ENCODE results near the gene FUT2.
A peak's percentile ranks its signal among the peaks of the same experiment; 100 is the strongest.

FUT2 gene

GRCh38 chr19:48724796-48725753, 29.3 kb downstream of the FUT2 start:
- no peak for DNase-seq (ENCODE audit: low read depth in 2 of 3, low spot score in 2 of 3)

DNA sequence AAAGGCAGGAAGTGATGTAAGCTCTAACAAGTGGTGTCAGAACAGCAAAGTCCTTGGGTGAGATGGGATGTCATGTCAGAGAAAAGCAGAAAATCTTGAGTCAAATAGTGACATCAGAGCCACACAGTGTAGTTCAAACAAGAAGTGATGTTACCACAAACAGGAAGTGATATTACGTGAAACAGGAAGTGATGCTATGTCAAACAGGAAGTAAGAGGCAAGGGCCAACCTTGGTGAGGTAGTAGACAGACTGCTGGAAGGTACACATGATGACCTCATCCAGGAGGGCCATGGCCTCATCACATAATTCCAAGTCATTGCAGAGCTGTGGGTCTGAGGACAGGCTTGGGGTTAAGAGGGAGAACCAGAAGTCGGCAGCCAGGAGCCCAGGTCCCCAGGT, 30.8 kb downstream of the FUT2 start:
- DNase-seq (ENCODE audit: low read depth in 2 of 3, low spot score in 2 of 3): no peak

- DNase-seq (ENCODE audit: low read depth in 2 of 3, low spot score in 2 of 3): no peak
Measured at GRCh38 chr19:48728911-48729664, 33.3 kb downstream of the FUT2 start.

DNA sequence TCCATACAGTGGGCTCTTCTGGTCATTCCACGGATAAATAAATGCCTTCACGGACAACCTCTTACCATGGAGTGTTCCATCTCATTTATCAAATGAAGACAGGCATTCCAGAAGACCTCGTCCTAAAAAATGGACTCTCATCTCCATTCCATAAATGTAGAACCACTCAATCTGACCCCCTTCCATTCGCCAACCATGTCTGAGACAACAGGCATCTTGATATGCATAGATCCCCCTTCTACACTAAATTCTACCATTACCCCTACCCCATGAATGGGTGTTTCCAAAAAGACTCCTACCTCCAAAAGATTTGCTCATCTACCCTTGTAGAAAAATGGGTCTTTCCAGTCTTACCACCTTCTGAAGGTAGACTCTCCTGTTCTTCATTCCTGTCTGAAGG, 35.7 kb downstream of the FUT2 start:
- DNase-seq (ENCODE audit: low read depth in 2 of 3, low spot score in 2 of 3): no peak

DNA sequence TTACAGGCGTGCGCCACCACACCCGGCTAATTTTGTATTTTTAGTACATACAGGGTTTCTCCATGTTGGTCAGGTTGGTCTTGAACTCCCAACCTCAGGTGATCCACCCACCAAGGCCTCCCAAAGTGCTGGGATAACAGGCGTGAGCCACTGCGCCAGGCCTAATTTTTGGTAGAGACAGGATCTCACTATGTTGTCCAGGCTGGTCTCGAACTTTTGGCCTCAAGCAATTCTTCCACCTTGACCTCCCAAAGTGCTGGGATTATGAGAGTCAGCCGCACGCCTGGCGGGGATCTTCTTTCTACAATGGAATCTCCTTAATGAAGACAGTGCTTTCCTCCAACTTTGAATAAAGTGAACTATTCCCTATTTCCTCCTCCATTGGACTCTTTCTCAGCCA, 38.9 kb downstream of the FUT2 start:
- DNase-seq (ENCODE audit: low read depth in 2 of 3, low spot score in 2 of 3): no peak

DNA sequence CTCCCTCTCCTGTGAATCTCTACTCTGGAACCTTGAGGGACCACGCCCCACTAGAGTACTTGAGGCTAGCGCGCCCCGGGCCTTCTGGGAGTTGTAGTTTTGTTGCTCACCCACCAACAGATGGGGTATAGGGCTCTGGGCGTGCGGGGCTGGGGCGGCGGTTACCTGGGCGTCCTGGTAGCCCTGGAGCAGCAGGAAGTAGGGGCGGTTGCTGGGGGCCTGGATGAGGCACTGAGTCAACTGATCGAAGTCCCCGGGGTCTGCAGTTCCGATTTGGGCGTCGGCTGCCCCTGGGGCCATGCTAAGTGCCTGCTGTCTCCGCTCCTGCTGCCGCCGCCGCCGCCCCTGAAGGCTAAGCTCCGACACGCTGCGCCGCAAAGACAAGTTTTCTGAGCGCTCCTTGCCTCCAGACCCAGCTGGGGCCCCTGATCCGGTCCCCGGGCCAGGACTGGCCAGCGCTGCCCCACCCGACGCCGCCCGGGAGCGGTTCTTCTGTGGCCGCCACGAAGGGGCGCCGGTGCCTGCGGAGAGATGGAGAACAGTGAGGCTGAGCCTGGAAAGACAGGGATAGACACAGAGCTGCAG, 39.4 kb downstream of the FUT2 start:
- DNase-seq (ENCODE audit: low read depth in 2 of 3, low spot score in 2 of 3): no peak

GRCh38 chr19:48737360-48737998, 41.7 kb downstream of the FUT2 start:
- DNase-seq (ENCODE audit: low read depth in 2 of 3, low spot score in 2 of 3): no peak

DNA sequence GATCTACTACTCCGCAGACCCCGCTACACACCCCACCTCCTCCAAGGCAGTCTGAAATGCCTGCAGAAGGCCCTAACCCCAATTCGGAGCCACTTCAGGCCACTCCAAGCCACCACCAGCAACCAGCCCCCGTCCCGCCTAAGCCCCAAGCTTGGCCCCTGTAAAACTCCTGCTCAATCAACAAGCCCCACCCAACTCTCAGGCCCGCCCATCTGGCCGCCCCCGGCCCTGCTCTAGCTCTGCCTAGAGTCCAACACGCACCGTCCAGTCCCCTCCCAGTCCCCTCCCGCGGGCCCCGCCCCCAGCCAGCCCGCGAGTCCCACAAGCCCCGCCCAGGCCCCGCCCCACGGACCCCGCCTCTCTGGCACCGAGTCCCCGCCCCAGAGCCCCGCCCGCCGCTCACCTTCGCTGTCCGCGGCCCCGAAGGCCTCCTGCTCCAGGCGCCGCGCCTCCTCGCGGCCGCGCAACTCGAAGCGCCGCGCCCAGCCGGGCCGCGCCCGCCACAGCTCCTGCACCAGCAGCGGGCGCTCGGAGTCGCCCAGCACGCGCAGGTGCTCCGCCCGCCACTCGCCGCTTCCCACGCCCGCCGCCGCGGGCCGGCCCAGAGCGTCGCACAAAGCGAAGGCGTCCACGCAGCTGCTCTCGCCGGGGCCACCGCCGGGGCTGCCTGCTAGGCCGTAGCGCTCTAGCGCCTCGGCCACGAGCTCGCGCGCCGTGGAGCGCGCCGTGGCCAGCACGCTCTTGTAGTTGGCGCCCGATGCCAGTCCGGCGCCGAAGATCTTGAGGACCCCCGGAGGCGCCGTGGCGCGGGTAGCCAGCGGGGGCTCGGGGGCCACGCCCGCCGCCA, 43.0 kb downstream of the FUT2 start:
- peak; percentile 81 to 96 (median 94) for DNase-seq (ENCODE audit: low read depth in 2 of 3, low spot score in 2 of 3)

GRCh38 chr19:48739404-48740163, 43.8 kb downstream of the FUT2 start:
- DNase-seq (ENCODE audit: low read depth in 2 of 3, low spot score in 2 of 3): no peak

- no peak for DNase-seq (ENCODE audit: low read depth in 2 of 3, low spot score in 2 of 3)
Measured at GRCh38 chr19:48740164-48740972, 44.6 kb downstream of the FUT2 start, which contains the start of gene RASIP1. TSS of gene RASIP1 (minus strand) at chr19:48740610. CDS start at chr19:48740282, 328 bp downstream.

DNA sequence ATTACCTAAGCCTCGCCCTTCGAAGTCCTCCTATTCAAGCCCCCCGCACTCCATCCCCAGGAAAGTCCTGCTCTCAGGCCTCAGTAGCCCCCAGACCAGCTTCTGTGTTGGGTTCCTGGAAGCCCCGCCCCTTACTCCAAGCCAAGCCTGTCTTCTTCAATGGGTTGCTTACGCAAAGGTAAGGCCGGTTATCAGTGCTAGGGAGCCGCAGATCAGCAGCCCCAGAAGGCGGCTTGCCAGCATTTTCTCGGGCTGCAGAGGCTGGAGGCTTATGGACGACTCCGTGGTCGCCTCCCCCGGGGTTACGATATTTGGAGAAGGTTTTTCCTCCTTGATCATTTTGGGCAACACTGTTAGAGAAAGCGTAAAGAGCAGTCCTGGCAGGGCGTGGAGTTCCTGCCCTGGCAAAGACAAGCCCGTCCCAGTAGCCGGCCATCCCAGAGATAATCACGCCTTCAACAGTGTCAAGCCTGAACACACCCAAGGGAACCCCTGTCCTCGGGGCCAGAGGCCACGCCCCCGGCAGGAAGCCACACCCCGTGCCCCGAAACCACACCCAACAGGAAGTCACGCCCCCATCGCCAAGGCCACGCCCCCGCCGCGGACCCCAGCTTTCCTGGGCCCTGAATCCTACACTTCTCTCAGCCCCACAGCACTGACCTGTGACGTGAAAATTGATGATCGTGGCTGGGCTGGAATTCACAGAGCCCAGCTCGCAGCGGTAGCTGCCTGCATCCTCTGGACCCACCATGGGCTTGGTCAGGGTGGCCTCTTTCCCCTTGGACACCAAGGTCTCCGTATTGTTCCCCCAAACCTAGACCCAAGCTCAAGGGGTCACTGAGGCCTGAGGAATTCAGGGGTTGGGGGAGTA, 45.6 kb downstream of the FUT2 start:
- DNase-seq (ENCODE audit: low read depth in 2 of 3, low spot score in 2 of 3): no peak

- no peak for DNase-seq (ENCODE audit: low read depth in 2 of 3, low spot score in 2 of 3)
Measured at GRCh38 chr19:48742096-48742495, 46.3 kb downstream of the FUT2 start.

DNA sequence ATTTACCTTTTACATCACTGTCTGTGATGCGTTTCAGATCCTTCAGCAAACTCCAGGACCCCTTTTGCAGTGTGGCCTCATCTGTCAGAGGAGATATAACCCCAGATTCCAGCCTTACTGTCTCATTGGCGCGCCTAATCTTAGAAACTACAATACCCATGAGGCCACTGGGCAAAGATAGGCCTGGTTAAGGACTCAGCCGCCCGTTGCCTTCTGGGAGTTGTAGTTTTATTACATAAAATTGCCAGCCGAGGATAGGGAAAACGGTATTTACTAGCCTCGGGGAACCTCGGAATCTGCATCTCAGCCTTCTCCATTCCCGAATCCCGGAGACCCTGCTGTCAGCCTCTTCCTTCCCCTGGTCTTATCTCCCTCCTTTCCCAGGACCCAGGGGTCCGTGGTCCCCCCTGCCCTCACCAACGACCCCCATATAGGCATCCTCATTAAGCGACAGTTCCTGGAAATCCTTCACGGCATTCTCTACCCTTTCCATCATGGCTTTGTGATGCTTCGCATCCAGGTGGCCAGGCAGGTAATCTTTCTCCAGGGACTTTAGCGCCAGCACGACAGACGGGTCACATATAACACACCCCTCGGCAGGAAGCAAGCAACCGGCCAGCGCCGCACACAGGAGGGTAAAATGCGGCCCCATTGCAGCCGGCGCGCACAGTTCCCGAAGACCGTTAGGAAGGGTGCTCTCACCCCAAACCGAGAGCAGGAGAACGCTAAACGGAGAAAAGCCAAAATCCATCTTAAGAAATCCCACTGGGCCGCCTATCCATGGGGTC, 49.6 kb downstream of the FUT2 start:
- no peak for DNase-seq (ENCODE audit: low read depth in 2 of 3, low spot score in 2 of 3)

GRCh38 chr19:48746110-48746509, 50.3 kb downstream of the FUT2 start:
- no peak for DNase-seq (ENCODE audit: low read depth in 2 of 3, low spot score in 2 of 3)

DNA sequence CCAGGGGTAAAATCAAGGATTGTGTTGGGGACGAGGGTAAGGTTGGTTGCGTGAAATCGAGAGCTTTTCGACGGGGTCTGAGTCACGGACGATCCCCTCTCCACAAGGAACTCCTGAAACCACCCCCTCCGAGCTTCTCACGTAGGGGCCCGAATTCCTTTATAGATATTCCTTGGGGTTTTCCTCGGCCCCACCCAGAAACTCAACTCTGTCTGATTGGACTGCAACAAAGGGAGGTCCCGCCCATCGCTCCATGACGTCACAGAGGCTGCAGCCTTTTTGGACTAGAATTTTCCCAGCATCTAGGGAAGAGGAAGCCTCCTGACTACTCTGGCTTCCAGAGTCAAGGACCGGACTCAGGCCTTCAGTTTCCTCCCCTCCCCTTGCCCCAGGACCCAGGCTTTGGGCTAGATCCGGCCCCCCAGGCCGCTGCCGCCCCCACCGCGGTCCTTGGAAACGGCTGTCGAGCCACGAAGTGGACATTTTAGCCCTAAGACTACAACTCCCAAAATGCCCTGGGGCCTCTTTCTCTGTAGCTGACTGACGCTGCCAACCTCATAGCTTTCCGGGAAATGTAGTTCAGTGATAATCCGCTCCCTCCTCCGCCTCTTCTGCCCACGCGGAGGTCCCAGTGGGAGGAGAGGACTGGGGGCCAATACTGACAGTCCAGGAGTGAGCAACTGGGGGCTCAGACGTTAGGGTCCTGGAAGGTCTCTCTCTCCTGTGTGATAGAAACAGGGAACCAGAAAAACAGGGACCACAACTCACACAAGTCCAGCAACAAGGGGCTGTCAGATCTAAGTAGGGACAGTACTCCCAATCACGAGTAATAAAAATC, 51.2 kb downstream of the FUT2 start, which contains the start of gene IZUMO1:
IZUMO1 (minus strand) TSS at position 172 of the 838 bp plus-strand sequence. CDS start 1,050 bp downstream, outside the sequence.
- no peak for DNase-seq (ENCODE audit: low read depth in 2 of 3, low spot score in 2 of 3)

Data from activated CD8-positive, alpha-beta memory T cell treated with anti-CD3 and anti-CD28 coated beads for 48 hours (primary cell).